ENCODE measurements around the gene SHB.

GRCh38 chr9:37988041-37988440, 81.0 kb downstream of the SHB start:
- TF ChIP-seq CTCF (IDR thresholded peaks at IDR 0.05) = no peak
- no peak for TF ChIP-seq POLR2A (IDR thresholded peaks at IDR 0.05)
